ENCODE data around the gene TBC1D22A. TPM values are rescaled to one million over a fixed set of nuclear protein-coding genes. Genes with fewer than 3 reads are reported as not detected.

Gene TBC1D22A
- total and polyA plus RNA-seq, 7 experiments from 2014 or later: 18.6 to 50.1 (median 39.3) TPM

DNA sequence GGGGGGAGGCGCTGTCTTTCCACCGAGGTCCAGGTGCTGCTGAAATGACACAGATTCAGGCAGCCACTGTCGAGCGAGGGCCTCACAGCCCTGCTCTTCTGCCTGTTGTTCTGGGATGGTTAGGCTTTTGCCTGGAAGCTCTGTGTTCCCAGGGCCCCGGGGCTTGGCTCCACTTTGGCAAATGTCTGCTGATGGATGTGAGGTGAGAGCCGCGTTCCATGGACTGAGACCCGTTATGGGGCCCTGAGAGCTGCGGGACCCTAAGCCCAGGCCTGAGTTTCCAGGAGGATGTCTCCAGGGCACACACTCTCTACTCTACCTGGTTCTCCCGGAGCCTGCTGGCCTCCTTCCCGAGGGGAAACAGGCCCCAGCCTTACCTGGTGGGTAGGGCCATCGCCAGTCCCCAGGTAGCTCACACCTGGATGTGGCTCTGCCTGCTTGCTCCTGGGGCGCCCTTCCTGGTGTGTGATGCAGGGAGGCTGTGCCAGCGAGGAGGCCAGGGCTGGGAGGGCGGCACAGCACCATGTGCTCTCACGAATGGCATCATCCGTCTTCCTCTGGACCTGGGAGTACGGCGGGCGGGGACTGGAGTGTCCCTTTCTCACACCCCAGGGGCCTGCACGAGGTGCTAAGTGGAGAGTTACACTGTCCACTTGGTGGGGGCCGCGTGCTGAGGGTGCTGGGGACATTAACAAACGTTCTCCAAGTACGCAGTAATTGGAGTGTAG, 435.5 kb downstream of the TBC1D22A start:
- POLR2A ChIA-PET: no interaction called here
- H3K36me3 Mint-ChIP-seq: no peaks in the 10 kb centered on the region
- no peak for ATAC-seq
- H3K9me3 Mint-ChIP-seq: peaks cover 0 to 1% (median 0%) of the 10 kb centered on the region in 11 donors
- H3K4me3 ChIP-seq (ENCODE audit: low read length): no peak overlapping the region
- H3K36me3 ChIP-seq (ENCODE audit: control insufficient read depth in 2 of 3, insufficient read depth in 3 of 3, low read length in 3 of 3): no peaks in the 10 kb centered on the region
- no peak overlapping the region for H3K27ac Mint-ChIP-seq
- no peaks in the 10 kb centered on the region for H3K4me1 ChIP-seq (ENCODE audit: control insufficient read depth in 2 of 2, insufficient read depth in 2 of 2, low read length in 2 of 2)
- H3K9me3 ChIP-seq (ENCODE audit: control insufficient read depth in 2 of 3, low read length in 3 of 3): no peaks in the 10 kb centered on the region
- H3K27ac ChIP-seq (ENCODE audit: low read depth, low read length): no peak overlapping the region
- H3K27me3 Mint-ChIP-seq: no peaks in the 10 kb centered on the region
- CTCF ChIA-PET: no interaction called here
- H3K27me3 ChIP-seq (ENCODE audit: control insufficient read depth in 2 of 2, insufficient read depth in 2 of 2, low read length in 2 of 2): no peaks in the 10 kb centered on the region
- no peak overlapping the region for H3K4me3 Mint-ChIP-seq
- intact Hi-C loops (cut with micrococcal nuclease): no loop called here
- peak in 1 of 9 donors; percentile 15 for DNase-seq
- H3K4me1 Mint-ChIP-seq: no peaks in the 10 kb centered on the region

DNA sequence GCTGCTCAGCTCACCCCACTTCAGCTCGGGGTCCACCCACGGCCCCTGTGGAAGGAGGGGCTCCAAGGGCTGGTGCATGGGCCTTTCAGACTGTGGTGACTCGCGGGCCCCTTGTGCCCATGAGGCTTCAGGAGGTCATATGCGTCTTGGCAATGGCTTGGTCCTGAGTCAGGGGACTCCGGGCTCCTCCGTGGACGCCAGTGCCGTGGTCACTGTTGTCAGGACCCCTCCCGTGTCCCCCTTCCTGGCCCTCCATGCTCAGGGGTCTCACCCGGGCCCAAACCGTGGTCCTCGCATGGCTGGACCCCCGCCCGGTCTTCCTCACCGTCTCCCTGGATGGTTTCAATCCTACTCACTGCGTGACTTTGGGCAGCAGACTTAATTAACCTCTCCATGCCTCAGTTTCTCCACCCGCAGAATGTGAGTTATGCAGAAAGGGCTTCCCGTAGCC, 436.4 kb downstream of the TBC1D22A start:
- Mint-ChIP-seq H3K9me3 (peaks cover 0 to 1% (median 0%) of the 10 kb centered on the region in 11 donors), H3K27ac (no peak overlapping the region), H3K36me3 (no peaks in the 10 kb centered on the region), H3K4me1 (no peaks in the 10 kb centered on the region), H3K27me3 (peaks cover 0 to under 1% (median 0%) of the 10 kb centered on the region in 5 donors), H3K4me3 (no peak overlapping the region)
- CTCF ChIA-PET: no interaction called here
- Histone ChIP-seq H3K27me3 (ENCODE audit: control insufficient read depth in 2 of 2, insufficient read depth in 2 of 2, low read length in 2 of 2) (no peaks in the 10 kb centered on the region), H3K27ac (ENCODE audit: low read depth, low read length) (no peak overlapping the region), H3K9me3 (ENCODE audit: control insufficient read depth in 2 of 3, low read length in 3 of 3) (no peaks in the 10 kb centered on the region), H3K4me1 (ENCODE audit: control insufficient read depth in 2 of 2, insufficient read depth in 2 of 2, low read length in 2 of 2) (no peaks in the 10 kb centered on the region), H3K36me3 (ENCODE audit: control insufficient read depth in 2 of 3, insufficient read depth in 3 of 3, low read length in 3 of 3) (no peaks in the 10 kb centered on the region), H3K4me3 (ENCODE audit: low read length) (no peak overlapping the region)
- intact Hi-C loops (cut with micrococcal nuclease): no loop called here
- DNase-seq: no peak
- POLR2A ChIA-PET: no interaction called here
- ATAC-seq: no peak

DNA sequence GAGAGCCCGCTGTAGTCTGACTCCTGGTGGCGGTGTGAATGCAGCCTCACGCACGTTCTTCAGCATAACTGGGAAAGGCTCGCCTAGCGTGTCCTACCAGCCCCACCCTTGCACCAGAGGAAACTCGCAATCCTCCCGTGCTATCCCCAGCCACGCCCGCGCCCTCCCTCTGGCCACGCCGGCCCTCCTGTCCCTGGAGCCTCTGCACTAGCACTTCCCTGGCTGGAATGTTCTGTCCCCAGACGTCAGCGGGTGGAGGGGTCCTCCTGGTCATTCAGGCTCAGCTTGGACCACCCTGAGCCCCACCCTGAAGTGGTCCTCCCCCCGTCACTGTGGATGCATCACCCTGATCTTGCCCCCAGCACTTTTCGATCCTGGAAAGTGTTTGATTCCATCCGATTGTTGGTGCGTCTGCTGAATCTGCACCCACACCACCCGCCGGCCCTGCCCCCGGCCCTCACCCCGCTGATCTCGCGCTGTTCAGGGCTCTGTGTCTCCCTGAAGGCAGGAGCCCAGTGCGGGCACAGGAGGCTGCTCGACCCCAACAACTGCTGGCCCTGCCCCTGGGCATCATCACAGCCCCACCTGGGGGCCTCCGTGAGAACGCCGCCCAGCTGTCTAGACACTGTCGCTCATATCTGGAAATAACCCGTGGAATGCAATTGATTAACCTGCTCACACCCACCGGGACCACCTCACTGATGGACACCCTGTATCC, 437.0 kb downstream of the TBC1D22A start:
- Mint-ChIP-seq H3K9me3 (peaks cover 0 to 1% (median 0%) of the 10 kb centered on the region in 11 donors), H3K27ac (no peak overlapping the region), H3K4me1 (no peaks in the 10 kb centered on the region), H3K36me3 (no peaks in the 10 kb centered on the region), H3K4me3 (no peak overlapping the region), H3K27me3 (peaks cover 0 to 4% (median 0%) of the 10 kb centered on the region in 5 donors)
- H3K9me3 ChIP-seq (ENCODE audit: control insufficient read depth in 2 of 3, low read length in 3 of 3): no peaks in the 10 kb centered on the region
- ATAC-seq: no peak
- CTCF ChIA-PET: no interaction called here
- no peaks in the 10 kb centered on the region for H3K36me3 ChIP-seq (ENCODE audit: control insufficient read depth in 2 of 3, insufficient read depth in 3 of 3, low read length in 3 of 3)
- intact Hi-C loops (cut with micrococcal nuclease): no loop called here
- H3K4me1 ChIP-seq (ENCODE audit: control insufficient read depth in 2 of 2, insufficient read depth in 2 of 2, low read length in 2 of 2): no peaks in the 10 kb centered on the region
- H3K27ac ChIP-seq (ENCODE audit: low read depth, low read length): no peak overlapping the region
- no peak overlapping the region for H3K4me3 ChIP-seq (ENCODE audit: low read length)
- POLR2A ChIA-PET: no interaction called here
- no peak for DNase-seq
- no peaks in the 10 kb centered on the region for H3K27me3 ChIP-seq (ENCODE audit: control insufficient read depth in 2 of 2, insufficient read depth in 2 of 2, low read length in 2 of 2)

DNA sequence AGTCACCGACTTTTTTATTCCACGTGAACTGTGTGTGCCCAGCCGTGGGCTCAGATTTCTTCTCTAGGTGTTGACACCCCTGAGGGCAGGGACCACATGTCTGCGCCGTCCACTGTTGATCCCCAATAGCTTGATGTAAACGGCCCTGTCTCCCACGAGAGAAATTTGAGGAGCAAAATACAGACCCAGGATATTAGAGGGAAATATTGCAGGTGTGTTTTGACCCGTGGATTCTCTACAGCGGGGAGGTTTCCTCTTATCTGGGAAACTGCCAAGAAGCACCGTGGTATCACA, 437.5 kb downstream of the TBC1D22A start:
- ChIA-PET POLR2A (no interaction called here), CTCF (no interaction called here)
- H3K9me3 Mint-ChIP-seq: peaks cover 0 to 1% (median 0%) of the 10 kb centered on the region in 11 donors
- intact Hi-C loops (cut with micrococcal nuclease): no loop called here
- ATAC-seq: no peak
- peaks cover 0 to 4% (median 0%) of the 10 kb centered on the region in 5 donors for H3K27me3 Mint-ChIP-seq
- H3K4me1 Mint-ChIP-seq: no peaks in the 10 kb centered on the region
- no peaks in the 10 kb centered on the region for H3K36me3 Mint-ChIP-seq
- DNase-seq: no peak
- H3K9me3 ChIP-seq (ENCODE audit: control insufficient read depth in 2 of 3, low read length in 3 of 3): no peaks in the 10 kb centered on the region
- H3K36me3 ChIP-seq (ENCODE audit: control insufficient read depth in 2 of 3, insufficient read depth in 3 of 3, low read length in 3 of 3): no peaks in the 10 kb centered on the region
- H3K4me3 Mint-ChIP-seq: no peak overlapping the region
- H3K4me1 ChIP-seq (ENCODE audit: control insufficient read depth in 2 of 2, insufficient read depth in 2 of 2, low read length in 2 of 2): no peaks in the 10 kb centered on the region
- no peak overlapping the region for H3K27ac Mint-ChIP-seq
- no peak overlapping the region for H3K27ac ChIP-seq (ENCODE audit: low read depth, low read length)
- H3K27me3 ChIP-seq (ENCODE audit: control insufficient read depth in 2 of 2, insufficient read depth in 2 of 2, low read length in 2 of 2): no peaks in the 10 kb centered on the region
- H3K4me3 ChIP-seq (ENCODE audit: low read length): no peak overlapping the region

DNA sequence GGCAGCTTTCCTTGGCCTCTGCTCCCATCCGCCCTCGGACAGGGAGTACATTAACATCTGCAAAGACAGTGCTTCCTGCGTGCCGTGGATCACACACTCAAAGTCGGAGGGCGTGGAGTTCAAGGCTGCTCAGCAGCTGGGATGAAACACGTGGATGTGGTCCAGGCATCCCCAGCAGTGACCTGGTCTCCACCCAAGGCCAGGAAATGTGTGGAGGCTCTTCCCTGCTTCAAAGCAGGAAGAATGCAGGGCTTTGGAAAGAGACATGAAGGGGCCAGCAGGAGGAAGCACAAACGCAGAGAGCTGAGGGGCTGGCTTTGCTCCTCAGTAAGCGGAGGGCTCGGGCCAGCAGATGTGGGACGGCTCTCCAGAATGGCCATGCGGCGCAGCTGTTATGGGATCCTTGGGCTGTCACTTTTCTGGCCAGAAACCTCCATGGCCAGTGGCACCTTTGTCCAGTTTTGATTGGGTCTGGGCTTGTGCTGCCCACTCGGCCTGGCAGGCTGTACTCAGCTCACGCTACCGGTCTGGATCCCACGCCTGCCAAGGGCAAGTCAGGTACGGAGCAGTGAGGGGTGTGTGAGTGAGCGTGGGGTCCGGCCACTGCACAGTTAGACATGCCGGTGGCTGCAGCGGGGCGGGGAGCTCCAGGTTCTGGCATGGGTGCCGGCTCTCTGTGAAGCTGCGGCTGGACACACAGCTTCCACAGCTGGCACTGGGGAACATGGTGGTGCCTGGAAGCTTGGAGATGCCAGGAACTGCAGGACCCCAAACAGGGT, 438.0 kb downstream of the TBC1D22A start:
- Mint-ChIP-seq H3K36me3 (no peaks in the 10 kb centered on the region), H3K27ac (no peak overlapping the region), H3K4me1 (no peaks in the 10 kb centered on the region), H3K27me3 (peaks cover 0 to 4% (median 0%) of the 10 kb centered on the region in 5 donors), H3K9me3 (peaks cover 0 to 1% (median 0%) of the 10 kb centered on the region in 11 donors), H3K4me3 (no peak overlapping the region)
- Histone ChIP-seq H3K27ac (ENCODE audit: low read depth, low read length) (no peak overlapping the region), H3K27me3 (ENCODE audit: control insufficient read depth in 2 of 2, insufficient read depth in 2 of 2, low read length in 2 of 2) (no peaks in the 10 kb centered on the region), H3K36me3 (ENCODE audit: control insufficient read depth in 2 of 3, insufficient read depth in 3 of 3, low read length in 3 of 3) (no peaks in the 10 kb centered on the region), H3K4me1 (ENCODE audit: control insufficient read depth in 2 of 2, insufficient read depth in 2 of 2, low read length in 2 of 2) (no peaks in the 10 kb centered on the region), H3K4me3 (ENCODE audit: low read length) (no peak overlapping the region), H3K9me3 (ENCODE audit: control insufficient read depth in 2 of 3, low read length in 3 of 3) (no peaks in the 10 kb centered on the region)
- ChIA-PET POLR2A (no interaction called here), CTCF (interaction anchor here (1.0 kb wide), 1 partner anchor 13 kb away, joined by 3 read pairs; no protein-coding TSS in a partner anchor)
- no peak for ATAC-seq
- no peak for DNase-seq
- intact Hi-C loops (cut with micrococcal nuclease): no loop called here

DNA sequence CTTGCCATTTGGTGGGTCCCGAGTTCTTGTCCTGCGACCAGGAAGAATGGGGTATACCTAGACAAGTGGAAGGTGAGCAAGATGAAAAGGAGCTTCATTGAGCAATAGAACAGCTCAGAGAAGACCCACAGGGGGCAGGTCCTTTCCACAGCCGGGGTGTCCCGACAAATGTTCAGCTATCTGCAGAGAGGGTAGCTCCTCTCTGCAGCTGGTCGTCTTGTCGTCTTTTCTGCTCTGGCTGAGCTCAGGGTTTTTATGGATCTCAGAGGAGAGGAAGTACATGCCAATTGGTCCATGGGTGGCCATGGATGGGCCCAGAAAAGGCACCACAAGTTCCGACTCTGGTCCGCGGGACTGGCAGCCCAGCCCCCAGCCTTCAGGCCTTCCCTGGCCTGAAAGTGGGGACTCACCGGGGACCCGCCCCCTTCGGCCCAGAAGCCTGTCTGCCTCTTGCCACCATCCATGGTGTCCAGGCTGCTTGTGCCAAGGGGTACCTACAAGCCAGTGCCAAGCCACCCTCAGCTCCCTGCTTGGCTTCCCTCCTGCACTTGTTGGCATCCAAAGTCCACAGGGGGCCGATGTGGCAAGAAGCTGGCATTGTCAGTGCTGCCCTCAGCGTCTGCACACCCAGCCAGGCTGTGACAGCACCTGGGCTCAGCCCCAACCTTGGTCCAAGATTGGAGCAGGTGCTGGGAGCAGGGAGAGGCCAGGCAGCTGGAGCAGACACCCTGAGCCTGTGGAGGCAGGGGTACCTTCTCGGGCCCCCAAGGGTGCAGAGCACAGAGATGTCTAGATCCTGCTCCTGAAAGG, 438.9 kb downstream of the TBC1D22A start:
- Histone ChIP-seq H3K36me3 (ENCODE audit: control insufficient read depth in 2 of 3, insufficient read depth in 3 of 3, low read length in 3 of 3) (no peaks in the 10 kb centered on the region), H3K27me3 (ENCODE audit: control insufficient read depth in 2 of 2, insufficient read depth in 2 of 2, low read length in 2 of 2) (no peaks in the 10 kb centered on the region), H3K4me3 (ENCODE audit: low read length) (no peak overlapping the region), H3K9me3 (ENCODE audit: control insufficient read depth in 2 of 3, low read length in 3 of 3) (no peaks in the 10 kb centered on the region), H3K4me1 (ENCODE audit: control insufficient read depth in 2 of 2, insufficient read depth in 2 of 2, low read length in 2 of 2) (no peaks in the 10 kb centered on the region), H3K27ac (ENCODE audit: low read depth, low read length) (no peak overlapping the region)
- Mint-ChIP-seq H3K4me3 (no peak overlapping the region), H3K27ac (no peak overlapping the region), H3K27me3 (peaks cover 0 to 4% (median 0%) of the 10 kb centered on the region in 5 donors), H3K4me1 (no peaks in the 10 kb centered on the region), H3K9me3 (peaks cover 0 to 1% (median 0%) of the 10 kb centered on the region in 11 donors), H3K36me3 (no peaks in the 10 kb centered on the region)
- intact Hi-C loops (cut with micrococcal nuclease): no loop called here
- DNase-seq (no peak), ATAC-seq (no peak)
- POLR2A ChIA-PET: no interaction called here
- CTCF ChIA-PET: interaction anchor here (1.0 kb wide), 1 partner anchor 12 kb away, joined by 3 read pairs; no protein-coding TSS in a partner anchor

Data from naive thymus-derived CD4-positive, alpha-beta T cell (primary cell).